HG02588 (cell line): Measurements from ENCODE around the gene SS18L1.

ENCODE experiments used
- ATAC-seq: cut with Tn5 transposase; IDR thresholded peaks from one replicate; pipeline ENCODE4 v1.9.1; 2021; ENCODE audit warnings: mild to moderate bottlenecking, moderate library complexity; ENCODE audit not compliant: unreplicated experiment

The SS18L1 gene

DNA sequence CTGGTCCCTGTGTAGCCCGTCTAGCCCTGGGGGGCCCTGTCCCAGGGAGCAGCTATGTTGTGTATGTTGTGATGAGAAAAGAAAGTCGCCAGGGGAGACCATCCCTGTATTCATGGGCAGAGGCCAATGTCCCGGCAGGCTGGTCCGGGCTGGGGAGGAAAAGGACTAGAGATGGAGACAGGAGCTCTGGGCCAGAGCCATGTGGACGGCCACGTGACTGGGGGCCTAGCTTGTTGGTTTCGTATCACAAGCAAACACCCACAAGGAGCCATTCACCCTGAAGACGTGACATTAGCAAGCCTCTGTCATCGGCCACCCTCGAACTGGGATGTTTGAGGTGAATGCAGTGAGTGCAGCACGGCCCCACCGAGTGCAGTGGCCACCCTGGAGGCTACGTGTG lies 79.4 kb downstream of the SS18L1 start:
- no peak for ATAC-seq

DNA sequence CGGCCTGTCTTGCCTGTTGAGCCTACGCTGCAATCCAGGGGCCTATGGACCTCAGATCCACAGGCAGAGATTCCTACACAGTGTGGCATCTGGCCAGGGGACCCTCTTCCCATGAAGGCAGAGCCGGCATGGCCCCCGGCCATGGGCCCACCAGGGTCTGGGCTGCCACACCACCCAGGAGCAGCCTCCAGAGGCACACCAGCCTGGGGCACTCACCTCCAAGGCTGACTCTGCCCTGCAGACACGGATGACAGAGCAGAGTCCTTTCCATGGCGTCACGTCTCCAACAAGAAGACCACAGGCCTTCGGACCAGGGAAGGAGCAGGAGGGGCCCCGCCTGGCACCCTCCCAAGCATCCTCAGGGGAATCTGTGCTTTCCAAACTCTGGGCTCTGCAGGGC lies 80.0 kb downstream of the SS18L1 start:
- ATAC-seq, result no peak

DNA sequence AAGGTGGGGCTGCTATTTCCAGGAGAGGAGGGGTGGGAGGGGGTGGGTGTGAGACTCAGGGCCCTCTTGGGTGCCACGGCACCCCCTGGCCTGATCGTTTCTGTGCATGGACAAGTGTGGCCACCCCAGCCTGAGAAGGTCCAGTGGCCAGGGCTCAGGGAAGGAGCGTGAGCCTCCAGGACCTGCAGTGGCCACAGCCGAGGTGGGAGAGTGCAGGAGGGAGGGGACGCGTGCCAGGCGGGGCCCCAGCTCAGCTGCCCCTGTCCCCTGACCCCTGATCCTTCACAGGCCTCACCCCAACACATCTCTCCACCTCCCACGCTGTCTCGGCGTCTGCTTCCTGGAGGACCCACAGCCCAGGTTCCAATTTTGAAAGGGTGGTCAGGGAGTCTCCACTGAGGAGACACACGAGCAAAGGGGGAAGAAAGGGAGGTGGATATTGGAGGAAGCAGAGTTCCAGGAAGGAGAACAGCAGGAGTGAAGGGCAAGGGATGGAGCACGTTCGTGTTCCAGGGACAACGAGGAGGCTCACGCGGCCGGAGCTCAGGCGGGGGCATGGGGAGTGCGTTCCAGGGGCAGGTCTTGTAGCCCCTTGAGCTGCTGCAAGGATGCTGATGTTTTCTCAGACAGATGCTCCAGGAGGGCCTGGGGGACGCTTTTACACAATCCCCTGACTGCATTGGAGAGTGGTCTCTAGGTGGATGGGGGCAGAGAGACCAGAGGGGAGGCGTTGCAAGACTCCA lies 80.7 kb downstream of the SS18L1 start:
- no peak for ATAC-seq

DNA sequence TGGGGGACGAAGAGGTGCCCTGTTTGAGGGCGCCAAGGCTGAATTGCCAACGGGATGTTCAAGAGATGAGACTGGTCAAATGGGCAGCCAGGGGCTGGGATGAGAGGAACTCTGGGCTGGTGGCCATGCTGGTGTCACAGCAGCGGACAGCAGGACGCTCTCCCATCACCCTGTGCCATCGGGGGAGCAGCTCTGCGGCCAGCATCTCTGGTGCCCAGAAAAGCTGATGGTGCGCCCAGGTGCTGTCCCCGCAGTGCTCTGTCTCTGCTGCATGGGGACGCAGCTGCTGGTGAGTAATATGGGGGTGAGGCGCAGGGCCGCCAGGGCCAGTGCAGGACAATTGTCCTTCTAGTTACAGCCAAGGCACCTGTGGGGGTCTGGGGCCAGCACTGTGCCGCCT lies 81.5 kb downstream of the SS18L1 start:
- no peak for ATAC-seq

DNA sequence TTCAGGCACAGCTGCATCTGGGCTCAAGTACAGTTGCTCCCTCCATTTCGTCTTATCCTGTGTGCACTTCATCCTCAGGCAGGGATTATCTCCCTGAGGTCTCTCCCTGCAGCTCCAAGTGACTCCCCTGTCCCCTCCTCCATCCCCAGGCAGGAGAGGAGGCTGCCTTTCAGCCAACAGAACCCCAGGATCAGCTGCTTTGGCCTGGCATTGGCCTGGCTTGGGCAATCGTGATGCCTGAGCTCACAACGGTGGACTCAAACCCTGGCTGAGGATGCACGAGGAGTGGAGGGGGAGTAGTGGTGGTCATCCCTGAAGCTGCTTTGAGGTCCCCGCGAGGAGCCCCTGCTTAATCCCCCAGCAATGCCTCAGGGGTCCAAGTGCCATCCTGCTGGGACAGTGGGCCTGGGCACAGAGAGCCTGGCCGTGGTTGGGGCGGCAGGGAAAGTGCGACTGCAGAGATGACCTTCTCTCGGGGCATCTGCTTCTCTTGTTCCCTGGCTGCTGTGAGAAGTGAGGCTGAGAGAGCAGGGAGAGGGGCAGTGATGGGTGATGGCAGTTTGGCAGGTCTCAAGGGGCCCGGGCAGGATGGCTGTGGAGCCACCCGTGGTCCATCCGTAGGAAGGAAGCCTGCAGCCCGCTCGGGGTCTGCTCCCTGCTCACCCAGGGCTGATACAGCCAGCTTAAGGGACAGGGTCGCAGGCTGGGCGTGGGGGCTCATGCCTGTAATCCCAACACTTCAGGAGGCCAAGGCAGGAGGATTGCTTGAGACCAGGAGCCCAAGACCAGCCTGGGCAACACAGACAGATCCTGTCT lies 82.5 kb downstream of the SS18L1 start:
- no peak for ATAC-seq

DNA sequence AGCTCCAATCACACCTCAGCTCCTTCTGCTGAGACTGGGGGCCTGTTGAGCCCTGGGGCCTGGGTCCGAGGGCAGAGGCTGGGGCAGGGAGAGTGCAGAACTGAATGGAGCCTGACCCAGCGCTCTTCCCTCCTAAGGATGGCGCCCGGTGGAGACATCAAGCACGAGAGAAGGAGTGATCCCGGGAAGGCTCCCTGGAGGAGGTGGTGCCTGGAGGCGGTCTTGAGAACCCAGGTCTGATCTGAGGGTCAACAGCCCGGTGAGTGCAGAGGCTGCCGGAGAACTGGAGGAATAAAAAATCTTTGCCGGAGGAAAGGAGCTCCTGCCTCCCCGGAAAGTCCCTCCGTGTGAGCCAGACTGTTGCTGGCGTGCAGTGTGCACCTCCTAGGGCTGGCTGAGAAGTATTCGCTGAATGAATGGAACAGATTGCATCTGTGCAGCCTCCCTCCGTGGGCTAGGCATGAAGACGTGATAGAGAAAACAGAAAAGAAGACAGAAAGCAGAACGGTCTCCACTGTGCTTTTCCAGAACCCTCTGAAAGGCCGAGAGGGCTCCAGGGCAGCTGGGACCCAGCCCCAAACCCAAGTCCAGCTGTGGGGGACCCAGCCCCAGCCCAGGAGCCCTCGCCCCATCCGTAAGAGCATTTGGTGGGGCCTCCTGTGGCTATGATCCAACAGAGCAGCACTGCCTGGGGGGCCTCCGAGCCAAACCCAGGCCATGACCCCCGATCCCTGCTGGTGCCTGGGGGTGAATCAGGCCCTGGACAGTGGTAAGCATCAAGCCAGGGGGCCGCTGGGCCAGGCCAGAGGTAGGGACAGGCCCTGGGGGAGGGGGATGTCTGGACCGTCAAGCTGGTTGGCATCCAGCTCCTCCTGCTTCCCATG lies 83.4 kb downstream of the SS18L1 start:
- ATAC-seq, result no peak

DNA sequence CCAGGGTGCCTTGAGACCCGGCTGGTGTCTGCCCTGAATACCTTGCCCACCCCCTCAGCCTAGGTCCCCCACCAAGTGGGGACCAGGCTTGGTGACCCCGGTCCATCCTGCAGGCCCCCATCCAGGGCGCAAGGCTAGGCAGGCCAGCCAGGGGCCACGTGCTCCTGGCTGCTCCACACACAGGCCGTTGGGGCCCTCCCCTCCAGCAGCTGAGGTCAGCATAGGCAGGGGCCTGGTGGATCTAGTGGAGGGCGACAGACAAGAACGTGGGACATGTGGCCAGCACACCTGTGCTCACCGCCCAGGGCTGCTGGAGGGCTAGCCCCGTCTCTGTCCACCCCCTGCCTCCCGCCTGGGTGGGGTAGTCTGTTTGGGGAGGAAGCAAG lies 84.0 kb downstream of the SS18L1 start:
- no peak for ATAC-seq

DNA sequence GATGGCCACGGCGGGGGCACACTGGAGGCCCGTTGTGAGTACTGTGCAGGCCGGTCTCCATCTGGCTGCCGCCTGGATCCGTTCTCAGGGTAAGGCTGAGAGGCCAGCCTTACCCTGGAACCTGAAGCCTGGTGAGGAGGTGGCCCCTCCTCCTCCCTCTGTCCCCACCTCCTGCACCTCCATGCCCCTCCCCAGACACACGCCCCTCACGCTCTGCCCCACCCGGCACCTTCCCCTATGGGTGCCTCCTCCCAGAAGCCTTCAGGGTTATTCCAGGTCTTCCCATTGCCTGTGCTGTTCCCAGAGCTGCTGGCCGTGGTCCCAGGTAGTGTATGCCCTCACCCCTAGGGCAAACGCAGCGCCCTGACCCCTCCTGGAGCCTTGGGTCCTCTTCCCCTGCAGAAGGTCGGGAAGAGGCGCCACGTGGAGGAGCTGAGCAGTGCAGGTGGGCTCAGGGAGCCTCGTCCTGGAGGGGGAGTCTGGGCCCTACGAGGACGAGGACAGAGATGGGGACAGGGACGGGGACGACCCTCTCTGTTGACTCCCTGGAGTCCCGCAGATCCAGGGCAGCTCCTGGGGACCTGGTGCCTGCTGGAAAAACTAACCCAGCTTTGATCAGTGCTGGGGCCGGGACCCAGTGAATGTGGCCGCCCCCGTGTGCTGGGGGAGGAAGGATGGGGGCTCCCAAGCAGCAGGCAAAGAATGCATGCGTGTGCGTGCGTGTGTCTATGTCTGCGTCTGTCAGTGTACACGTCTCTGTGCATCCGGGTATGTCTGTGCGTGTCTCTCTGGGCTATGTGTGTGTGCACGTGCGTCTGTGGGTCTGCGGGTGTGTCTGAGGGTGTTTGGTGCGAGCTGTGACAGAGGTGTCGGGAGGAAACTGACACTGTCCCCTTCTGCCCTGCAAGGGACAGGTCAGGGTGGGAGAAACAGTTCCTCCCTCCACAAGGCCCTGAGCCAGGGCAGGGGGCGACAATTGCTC lies 84.7 kb downstream of the SS18L1 start:
- ATAC-seq, result no peak

DNA sequence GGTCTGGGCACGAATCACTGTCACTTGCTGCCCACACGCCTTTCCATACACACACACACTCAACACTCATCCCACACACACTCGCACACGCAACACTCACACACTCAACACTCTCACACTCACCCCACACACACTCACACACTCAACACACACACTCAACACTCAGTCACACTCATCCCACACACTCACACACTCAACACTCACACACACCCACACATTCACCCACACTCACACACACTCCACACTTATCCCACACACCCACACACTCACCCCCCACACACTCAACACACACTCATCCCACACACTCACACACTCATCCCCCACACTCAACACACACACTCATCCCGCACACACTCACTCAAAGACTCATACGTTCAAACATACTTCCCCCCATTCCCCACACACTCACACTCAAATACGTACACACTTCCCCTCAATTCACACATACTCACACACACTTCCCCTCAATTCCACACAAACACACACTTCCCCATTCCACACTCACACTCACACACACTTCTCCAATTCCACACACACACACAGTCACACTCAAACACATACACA lies 85.5 kb downstream of the SS18L1 start:
- no peak for ATAC-seq

DNA sequence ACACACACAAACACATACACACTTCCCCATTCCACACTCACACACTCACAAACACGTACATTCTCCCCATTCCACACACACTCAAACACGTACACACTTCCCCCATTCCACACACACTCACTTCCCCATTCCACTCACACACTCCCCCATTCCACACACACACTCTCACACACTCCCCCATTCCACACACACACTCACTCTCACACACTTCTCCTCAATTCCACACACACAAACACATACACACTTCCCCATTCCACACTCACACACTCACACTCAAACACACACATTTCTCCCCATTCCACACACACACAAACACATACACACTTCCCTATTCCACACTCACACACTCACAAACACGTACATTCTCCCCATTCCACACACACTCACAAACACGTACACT lies 86.1 kb downstream of the SS18L1 start:
- no peak for ATAC-seq

DNA sequence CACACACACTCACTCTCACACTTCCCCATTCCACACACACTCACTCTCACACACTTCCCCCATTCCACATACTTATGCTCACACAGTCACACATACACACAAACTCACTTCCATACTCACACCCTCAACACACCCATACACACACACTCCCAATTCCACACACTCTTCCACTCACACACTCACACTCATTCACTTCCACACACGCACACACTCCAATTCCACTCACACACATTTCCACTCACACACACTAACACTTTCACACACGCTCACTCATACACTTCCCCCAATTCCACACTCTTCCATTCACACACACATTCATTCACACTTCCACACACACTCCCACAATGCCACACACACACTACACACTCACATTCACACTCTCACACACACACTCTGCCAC lies 86.7 kb downstream of the SS18L1 start:
- ATAC-seq, result no peak

DNA sequence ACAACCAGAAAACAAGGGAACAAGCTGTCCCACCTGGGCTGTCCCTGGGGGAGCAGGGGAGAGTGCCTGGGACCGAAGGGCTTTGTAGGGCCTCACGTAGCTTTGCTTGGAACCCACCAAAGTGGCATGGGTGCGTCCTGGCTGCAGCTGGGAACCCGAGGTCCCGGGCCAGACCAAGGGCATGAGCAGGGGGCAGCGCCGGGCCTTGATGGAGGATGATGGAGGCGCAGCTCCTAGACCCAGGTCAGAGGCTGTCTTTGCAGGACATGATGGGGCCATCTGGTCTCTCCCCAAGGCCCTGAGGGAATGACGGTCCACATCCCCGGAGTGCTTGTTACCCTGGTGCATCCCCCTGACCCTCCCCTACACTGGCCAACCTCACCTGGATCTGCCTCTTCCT lies 87.1 kb downstream of the SS18L1 start:
- ATAC-seq, result no peak

DNA sequence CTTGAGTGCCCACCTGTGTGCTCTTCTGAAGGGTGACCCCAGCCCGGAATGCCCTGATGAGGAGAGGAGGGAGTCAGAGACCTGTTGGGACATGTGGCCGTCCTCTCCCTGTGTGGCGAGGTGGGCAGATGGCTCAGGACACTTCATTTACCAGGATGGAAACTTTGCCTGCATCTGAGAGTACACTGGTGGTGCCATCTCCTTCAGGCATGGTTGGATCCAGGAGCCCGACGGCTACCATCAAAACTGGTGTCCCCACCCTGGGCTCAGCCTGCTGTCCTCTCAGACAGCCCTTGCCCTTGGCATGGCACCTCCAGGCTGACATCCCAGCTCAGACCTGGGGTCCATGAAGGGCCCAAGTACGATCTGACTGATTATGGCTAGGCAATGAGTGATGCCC lies 87.7 kb downstream of the SS18L1 start:
- no peak for ATAC-seq
